ENCODE data around the gene BICDL1.

The BICDL1 gene

DNA sequence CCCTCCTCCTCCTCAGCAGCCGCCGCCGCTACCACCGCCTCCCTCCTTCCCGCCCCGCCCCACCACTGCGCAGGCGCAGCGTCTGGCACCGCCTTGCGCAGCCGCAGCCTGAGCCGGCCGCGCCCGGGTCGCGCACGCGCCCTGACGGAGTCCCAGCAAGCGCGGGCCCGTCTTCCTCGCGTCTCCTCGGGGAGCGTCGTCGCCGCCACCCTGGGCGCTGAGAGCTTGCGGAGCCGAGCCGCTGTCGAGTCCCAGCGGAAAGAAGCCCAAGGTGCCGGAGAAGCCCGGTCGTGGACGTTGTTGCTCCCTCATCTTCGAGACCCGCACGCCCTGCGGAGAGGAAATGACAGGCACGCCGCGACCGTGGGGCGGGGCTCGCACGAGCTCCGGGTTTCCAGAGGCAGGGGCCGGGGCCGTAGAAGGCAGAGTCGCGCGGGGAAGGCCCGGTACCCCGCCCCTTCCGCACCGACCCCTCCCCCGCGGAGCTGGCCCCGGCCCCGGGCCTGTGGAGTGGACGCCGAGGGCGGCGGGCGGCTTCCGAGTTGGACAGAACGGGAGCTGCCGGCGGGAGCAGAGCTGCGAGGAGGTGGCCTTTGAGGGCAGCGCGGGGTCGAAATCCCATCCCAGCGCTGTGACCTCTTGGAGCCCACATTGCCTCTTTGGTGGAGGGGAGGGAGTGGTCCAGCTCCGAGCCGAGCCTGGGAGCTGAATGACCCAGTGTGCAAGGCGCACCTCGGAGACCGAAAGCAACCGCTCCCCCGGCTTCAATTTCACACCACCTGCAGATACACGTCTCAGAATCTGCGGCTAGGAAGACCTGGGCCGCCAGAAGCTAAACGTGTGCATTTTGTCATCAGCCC, 128.0 kb downstream of the BICDL1 start (continued):
- TF ChIP-seq, protein P1, sequence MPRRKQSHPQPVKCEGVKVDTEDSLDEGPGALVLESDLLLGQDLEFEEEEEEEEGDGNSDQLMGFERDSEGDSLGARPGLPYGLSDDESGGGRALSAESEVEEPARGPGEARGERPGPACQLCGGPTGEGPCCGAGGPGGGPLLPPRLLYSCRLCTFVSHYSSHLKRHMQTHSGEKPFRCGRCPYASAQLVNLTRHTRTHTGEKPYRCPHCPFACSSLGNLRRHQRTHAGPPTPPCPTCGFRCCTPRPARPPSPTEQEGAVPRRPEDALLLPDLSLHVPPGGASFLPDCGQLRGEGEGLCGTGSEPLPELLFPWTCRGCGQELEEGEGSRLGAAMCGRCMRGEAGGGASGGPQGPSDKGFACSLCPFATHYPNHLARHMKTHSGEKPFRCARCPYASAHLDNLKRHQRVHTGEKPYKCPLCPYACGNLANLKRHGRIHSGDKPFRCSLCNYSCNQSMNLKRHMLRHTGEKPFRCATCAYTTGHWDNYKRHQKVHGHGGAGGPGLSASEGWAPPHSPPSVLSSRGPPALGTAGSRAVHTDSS (tag by site-specific recombination; IDR thresholded peaks at IDR 0.05): 0 out of 2 replicates have a peak, but pooled peaks have one; percentile 74
- TF ChIP-seq ZNF785 (tag by site-specific recombination; IDR thresholded peaks at IDR 0.05): no peak
- TF ChIP-seq, protein P2, sequence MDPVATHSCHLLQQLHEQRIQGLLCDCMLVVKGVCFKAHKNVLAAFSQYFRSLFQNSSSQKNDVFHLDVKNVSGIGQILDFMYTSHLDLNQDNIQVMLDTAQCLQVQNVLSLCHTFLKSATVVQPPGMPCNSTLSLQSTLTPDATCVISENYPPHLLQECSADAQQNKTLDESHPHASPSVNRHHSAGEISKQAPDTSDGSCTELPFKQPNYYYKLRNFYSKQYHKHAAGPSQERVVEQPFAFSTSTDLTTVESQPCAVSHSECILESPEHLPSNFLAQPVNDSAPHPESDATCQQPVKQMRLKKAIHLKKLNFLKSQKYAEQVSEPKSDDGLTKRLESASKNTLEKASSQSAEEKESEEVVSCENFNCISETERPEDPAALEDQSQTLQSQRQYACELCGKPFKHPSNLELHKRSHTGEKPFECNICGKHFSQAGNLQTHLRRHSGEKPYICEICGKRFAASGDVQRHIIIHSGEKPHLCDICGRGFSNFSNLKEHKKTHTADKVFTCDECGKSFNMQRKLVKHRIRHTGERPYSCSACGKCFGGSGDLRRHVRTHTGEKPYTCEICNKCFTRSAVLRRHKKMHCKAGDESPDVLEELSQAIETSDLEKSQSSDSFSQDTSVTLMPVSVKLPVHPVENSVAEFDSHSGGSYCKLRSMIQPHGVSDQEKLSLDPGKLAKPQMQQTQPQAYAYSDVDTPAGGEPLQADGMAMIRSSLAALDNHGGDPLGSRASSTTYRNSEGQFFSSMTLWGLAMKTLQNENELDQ (tag by site-specific recombination; IDR thresholded peaks at IDR 0.05; ENCODE audit: low read depth): no peak
- peak; percentile 91 for TF ChIP-seq ZBTB48 (tag by site-specific recombination; IDR thresholded peaks at IDR 0.05)
- peak; percentile 45 for TF ChIP-seq ZIC2 (tag by site-specific recombination; IDR thresholded peaks at IDR 0.05)
- peak; percentile 71; the same call in 1 of the 2 replicates for TF ChIP-seq KLF7 (tag by site-specific recombination; IDR thresholded peaks at IDR 0.05; ENCODE audit: borderline replicate concordance)
- no peak for TF ChIP-seq ZNF843 (tag by site-specific recombination; IDR thresholded peaks at IDR 0.05)
- no peak for TF ChIP-seq HOXC10 (CRISPR knock-in tag; IDR thresholded peaks at IDR 0.05)
- TF ChIP-seq, protein P3, sequence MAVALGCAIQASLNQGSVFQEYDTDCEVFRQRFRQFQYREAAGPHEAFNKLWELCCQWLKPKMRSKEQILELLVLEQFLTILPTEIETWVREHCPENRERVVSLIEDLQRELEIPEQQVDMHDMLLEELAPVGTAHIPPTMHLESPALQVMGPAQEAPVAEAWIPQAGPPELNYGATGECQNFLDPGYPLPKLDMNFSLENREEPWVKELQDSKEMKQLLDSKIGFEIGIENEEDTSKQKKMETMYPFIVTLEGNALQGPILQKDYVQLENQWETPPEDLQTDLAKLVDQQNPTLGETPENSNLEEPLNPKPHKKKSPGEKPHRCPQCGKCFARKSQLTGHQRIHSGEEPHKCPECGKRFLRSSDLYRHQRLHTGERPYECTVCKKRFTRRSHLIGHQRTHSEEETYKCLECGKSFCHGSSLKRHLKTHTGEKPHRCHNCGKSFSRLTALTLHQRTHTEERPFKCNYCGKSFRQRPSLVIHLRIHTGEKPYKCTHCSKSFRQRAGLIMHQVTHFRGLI (tag by site-specific recombination; IDR thresholded peaks at IDR 0.05): peak; percentile 39; the same call in 1 of the 2 replicates
- TF ChIP-seq YY2 (tag by site-specific recombination; IDR thresholded peaks at IDR 0.05): no peak
- peak; percentile 93 for TF ChIP-seq ZXDB (tag by site-specific recombination; IDR thresholded peaks at IDR 0.05)
- TF ChIP-seq KLF10 (tag by site-specific recombination; IDR thresholded peaks at IDR 0.05): peak; percentile 42; the same call in 1 of the 2 replicates
- peak; percentile 66 for TF ChIP-seq ZNF335 (tag by site-specific recombination; conservative IDR thresholded peaks at IDR 0.05)
- TF ChIP-seq ZNF585B (tag by site-specific recombination; IDR thresholded peaks at IDR 0.05): no peak
- TF ChIP-seq ZBTB7A (tag by site-specific recombination; IDR thresholded peaks at IDR 0.05; ENCODE audit: low read depth): 0 out of 2 replicates have a peak, but pooled peaks have one; percentile 29
- TF ChIP-seq, protein P4, sequence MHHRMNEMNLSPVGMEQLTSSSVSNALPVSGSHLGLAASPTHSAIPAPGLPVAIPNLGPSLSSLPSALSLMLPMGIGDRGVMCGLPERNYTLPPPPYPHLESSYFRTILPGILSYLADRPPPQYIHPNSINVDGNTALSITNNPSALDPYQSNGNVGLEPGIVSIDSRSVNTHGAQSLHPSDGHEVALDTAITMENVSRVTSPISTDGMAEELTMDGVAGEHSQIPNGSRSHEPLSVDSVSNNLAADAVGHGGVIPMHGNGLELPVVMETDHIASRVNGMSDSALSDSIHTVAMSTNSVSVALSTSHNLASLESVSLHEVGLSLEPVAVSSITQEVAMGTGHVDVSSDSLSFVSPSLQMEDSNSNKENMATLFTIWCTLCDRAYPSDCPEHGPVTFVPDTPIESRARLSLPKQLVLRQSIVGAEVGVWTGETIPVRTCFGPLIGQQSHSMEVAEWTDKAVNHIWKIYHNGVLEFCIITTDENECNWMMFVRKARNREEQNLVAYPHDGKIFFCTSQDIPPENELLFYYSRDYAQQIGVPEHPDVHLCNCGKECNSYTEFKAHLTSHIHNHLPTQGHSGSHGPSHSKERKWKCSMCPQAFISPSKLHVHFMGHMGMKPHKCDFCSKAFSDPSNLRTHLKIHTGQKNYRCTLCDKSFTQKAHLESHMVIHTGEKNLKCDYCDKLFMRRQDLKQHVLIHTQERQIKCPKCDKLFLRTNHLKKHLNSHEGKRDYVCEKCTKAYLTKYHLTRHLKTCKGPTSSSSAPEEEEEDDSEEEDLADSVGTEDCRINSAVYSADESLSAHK (tag by site-specific recombination; IDR thresholded peaks at IDR 0.05): no peak; the same call in 1 of the 2 replicates
- peak; percentile 69; the same call in 1 of the 2 replicates for TF ChIP-seq ZEB2 (tag by site-specific recombination; IDR thresholded peaks at IDR 0.05)
- no peak; the same call in 1 of the 2 replicates for TF ChIP-seq OSR2 (tag by site-specific recombination; IDR thresholded peaks at IDR 0.05)
- peak; percentile 89 for TF ChIP-seq ZBTB20 (tag by site-specific recombination; IDR thresholded peaks at IDR 0.05)
- TF ChIP-seq ZNF341 (tag by site-specific recombination; IDR thresholded peaks at IDR 0.05; ENCODE audit: low read depth): no peak; the same call in 1 of the 2 replicates
- no peak for TF ChIP-seq SETDB1 (IDR thresholded peaks at IDR 0.05; ENCODE audit: insufficient read length, low read length)
- TF ChIP-seq SALL2 (tag by site-specific recombination; IDR thresholded peaks at IDR 0.05; ENCODE audit: borderline replicate concordance): no peak
- TF ChIP-seq ZNF394 (tag by site-specific recombination; IDR thresholded peaks at IDR 0.05; ENCODE audit: borderline replicate concordance): peak; percentile 84
- TF ChIP-seq ZNF677 (tag by site-specific recombination; IDR thresholded peaks at IDR 0.05): no peak
- TF ChIP-seq KLF9 (tag by site-specific recombination; IDR thresholded peaks at IDR 0.05; ENCODE audit: low read depth): peak; percentile 88
- TF ChIP-seq SP3 (tag by site-specific recombination; IDR thresholded peaks at IDR 0.05): peak; percentile 77
- TF ChIP-seq, protein P5, sequence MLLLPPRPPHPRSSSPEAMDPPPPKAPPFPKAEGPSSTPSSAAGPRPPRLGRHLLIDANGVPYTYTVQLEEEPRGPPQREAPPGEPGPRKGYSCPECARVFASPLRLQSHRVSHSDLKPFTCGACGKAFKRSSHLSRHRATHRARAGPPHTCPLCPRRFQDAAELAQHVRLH (tag by site-specific recombination; IDR thresholded peaks at IDR 0.05): 0 out of 2 replicates have a peak, but pooled peaks have one; percentile 30
- TF ChIP-seq ZNF707 (tag by site-specific recombination; IDR thresholded peaks at IDR 0.05): no peak
- TF ChIP-seq, protein P6, sequence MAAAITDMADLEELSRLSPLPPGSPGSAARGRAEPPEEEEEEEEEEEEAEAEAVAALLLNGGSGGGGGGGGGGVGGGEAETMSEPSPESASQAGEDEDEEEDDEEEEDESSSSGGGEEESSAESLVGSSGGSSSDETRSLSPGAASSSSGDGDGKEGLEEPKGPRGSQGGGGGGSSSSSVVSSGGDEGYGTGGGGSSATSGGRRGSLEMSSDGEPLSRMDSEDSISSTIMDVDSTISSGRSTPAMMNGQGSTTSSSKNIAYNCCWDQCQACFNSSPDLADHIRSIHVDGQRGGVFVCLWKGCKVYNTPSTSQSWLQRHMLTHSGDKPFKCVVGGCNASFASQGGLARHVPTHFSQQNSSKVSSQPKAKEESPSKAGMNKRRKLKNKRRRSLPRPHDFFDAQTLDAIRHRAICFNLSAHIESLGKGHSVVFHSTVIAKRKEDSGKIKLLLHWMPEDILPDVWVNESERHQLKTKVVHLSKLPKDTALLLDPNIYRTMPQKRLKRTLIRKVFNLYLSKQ (tag by site-specific recombination; IDR thresholded peaks at IDR 0.05; ENCODE audit: borderline replicate concordance): no peak
- no peak for TF ChIP-seq YY1 (tag by site-specific recombination; IDR thresholded peaks at IDR 0.05)
